HG03432 (cell line): Measurements from ENCODE around the gene MACC1.

ENCODE experiments used
- ATAC-seq: cut with Tn5 transposase; IDR thresholded peaks from one replicate; pipeline ENCODE4 v1.9.1; 2021; ENCODE audit warnings: mild to moderate bottlenecking, moderate library complexity; ENCODE audit not compliant: unreplicated experiment

MACC1 gene, protein sequence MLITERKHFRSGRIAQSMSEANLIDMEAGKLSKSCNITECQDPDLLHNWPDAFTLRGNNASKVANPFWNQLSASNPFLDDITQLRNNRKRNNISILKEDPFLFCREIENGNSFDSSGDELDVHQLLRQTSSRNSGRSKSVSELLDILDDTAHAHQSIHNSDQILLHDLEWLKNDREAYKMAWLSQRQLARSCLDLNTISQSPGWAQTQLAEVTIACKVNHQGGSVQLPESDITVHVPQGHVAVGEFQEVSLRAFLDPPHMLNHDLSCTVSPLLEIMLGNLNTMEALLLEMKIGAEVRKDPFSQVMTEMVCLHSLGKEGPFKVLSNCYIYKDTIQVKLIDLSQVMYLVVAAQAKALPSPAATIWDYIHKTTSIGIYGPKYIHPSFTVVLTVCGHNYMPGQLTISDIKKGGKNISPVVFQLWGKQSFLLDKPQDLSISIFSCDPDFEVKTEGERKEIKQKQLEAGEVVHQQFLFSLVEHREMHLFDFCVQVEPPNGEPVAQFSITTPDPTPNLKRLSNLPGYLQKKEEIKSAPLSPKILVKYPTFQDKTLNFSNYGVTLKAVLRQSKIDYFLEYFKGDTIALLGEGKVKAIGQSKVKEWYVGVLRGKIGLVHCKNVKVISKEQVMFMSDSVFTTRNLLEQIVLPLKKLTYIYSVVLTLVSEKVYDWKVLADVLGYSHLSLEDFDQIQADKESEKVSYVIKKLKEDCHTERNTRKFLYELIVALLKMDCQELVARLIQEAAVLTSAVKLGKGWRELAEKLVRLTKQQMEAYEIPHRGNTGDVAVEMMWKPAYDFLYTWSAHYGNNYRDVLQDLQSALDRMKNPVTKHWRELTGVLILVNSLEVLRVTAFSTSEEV

GRCh38 chr7:20217193-20217948 lies at the start of gene MACC1:
Gene MACC1, minus strand, starts transcription at chr7:20217384. Its CDS starts 55,522 bp downstream, at chr7:20161862.
- peak; percentile 56 for ATAC-seq

DNA sequence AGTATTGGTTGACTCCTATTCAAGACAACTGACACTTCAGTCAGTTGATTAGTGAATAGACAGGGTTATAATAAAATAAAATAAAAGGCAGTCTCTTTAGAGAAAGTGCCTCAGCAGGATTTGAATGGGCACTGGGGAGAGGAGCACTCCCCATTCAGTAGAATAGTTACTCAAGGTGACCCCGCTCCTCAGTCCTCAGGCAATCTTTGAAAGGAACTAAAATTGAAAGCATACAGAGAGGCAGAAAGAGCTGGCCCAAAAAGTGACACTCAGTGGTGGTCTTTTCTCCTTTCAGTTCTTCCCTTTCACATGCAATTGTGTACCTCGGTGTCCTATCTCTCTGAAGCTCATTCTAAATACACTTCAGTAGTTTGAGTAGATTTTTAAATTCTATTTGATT lies 47.4 kb upstream of the MACC1 start:
- ATAC-seq, result no peak

- no peak for ATAC-seq
Measured at GRCh38 chr7:20260223-20260622, 43.0 kb upstream of the MACC1 start.

DNA sequence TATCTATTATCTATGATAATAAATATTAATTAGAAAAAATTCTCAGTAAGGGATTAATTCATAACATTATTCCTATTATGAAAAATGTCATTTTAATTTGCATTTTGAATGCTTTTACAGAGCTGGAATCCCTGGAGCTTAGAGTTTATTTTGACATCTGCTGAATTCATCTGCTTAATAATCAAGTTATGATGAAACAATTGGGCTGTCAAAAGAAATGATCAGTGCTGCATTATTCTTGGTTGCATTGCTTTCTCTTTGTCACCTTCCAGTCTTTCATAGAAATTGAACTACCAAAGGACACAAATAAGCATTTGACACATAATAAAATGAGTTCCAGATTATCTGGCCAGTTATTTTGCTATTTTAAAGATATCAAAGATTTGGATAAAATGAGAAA lies 40.0 kb upstream of the MACC1 start:
- no peak for ATAC-seq

GRCh38 chr7:20249920-20250319 lies 32.7 kb upstream of the MACC1 start:
- no peak for ATAC-seq

DNA sequence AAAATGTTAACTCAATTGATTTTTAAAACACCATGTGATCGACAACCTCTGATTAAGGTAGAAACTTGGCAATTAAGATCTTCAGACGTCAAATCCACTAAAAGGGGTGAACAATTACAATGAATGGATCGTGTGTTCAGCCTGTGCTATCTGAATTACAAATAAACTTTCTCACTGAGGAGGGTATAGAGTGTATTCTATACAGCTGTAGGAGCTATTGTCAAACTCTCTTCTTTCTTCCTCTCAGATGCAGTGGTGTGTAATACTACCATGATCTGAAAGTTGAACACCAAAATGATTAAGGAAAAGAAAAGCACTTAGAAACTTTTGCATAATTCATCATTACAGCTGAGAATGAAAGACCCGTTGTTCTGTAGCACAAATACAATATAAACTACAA lies 32.2 kb upstream of the MACC1 start:
- no peak for ATAC-seq

DNA sequence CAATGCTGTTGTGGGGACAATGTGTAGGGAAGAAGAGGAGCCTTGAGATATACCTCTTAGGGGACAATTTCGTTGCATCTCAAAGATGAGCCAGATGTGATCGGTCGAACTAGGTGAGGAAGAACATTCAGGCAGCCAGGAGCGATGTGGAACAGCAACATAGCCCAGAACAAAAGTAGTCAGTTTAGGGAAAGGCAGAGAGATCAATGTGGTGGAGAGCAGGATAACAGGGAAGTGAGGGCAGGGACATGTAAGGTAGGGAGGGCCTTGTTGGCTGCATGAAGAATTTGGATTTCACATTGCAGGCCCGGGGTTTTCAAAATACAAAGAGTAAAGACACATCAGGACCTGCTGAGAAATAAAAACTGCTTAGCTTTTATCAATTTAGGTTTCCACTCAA lies 29.1 kb upstream of the MACC1 start:
- no peak for ATAC-seq

- no peak for ATAC-seq
Measured at GRCh38 chr7:20244334-20245120, 27.3 kb upstream of the MACC1 start.

GRCh38 chr7:20241911-20242261 lies 24.7 kb upstream of the MACC1 start:
- peak; percentile 43 for ATAC-seq

GRCh38 chr7:20241194-20241910 lies 24.2 kb upstream of the MACC1 start:
- no peak for ATAC-seq

GRCh38 chr7:20240080-20240926 lies 23.1 kb upstream of the MACC1 start:
- ATAC-seq, result peak; percentile 49

DNA sequence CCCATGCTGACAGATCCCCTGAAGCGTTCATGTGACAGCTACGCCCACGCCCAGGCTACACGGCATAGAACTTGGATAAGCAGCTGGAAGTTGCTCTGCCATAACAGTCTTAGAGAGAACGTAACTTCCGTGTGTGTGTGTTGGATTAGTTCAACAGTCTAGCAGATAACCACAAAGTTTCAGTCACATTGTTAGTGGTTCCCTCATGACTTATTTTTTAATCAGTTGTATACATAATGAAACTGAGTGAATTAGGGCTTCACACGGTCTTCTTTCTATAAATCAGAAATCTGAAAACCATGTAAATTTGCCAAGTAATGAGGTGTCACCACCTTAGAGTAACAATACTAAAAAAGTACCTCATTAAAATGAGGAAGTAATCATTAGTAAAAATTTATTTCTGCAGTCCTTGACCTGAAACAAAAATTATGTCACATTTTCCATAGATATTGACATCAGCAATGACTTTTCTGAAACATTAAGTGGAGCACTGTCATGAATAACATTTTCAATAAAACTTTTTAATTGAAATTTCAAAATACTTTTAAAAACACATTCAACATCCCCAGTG lies 21.7 kb upstream of the MACC1 start:
- peak; percentile 84 for ATAC-seq

DNA sequence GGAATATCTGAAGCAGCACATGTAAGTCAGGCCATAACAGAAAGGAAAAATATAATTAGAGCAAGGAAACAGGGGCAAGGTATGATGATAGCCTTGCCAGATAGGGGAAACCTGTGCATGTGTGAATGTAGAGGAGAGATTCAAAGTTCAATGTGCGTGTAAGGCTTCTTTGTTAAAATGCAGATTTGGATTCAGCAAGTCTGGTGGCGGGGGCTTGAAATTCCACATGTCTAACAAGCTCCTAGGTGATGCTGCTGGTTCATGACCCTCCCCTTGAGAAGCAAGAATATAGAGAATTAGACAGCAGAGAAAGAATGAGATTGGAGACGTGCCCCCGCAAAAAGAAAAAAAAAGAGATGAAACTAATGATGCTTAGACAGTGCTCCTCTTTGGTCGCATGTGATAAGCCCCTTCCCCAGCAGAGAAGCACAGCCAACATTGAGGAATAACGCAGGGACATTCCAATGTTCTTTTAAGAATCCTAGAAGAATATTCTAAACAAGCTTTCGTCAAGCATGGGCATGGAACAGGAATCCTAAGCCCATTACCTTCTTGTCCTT lies 21.1 kb upstream of the MACC1 start:
- no peak for ATAC-seq

DNA sequence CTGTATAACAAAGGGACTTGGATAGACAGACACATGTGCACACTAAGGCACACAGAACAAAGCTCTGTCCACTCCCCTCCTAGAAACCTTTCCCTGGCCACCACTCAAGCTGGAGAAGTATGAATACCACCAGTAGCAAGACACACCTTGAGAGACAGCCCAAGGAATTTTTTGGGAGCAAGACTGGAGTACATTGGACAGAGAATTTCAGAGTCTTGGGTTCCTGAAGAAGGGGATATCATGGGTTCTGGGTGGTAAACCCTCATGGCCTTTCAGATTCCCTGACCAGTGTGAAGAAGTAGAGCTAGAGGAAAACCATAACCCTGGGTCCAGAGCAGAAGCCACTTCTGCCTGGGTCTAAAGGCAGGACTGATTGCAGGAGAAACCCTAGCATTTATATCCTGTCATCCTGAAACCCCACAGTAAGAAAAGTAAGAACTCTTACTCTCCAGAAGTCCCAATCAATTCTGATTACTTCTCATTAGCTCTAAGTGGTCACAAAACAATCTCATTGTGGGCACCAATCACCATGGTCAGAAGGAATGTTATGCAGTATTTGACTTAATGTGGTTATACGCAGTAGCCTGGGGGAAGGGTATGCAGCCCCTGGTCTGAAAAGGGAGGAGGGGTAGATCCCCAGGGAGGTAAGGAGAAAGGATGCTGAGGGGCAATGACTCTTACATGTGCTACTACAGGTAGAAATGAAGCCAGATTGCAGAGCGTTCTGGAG lies 20.4 kb upstream of the MACC1 start:
- ATAC-seq, result no peak

DNA sequence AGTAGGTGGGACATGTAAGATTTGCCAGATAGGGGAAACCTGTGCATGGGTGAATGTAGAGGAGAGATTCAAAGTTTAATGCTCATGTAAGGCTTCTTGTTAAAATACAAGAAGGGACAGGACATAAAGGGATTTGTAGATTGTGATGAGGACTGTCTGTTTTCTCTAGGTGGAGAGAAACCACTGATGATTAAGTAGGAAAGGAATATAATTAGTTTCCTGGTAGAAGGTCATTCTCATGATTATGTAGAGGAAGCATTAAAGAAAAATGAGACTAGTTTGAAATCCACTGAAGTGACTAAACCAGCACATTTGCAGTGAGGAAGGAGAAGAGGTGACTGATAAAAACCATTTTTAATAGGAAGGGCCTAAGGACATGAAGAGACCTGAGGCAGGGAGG lies 19.6 kb upstream of the MACC1 start:
- no peak for ATAC-seq

DNA sequence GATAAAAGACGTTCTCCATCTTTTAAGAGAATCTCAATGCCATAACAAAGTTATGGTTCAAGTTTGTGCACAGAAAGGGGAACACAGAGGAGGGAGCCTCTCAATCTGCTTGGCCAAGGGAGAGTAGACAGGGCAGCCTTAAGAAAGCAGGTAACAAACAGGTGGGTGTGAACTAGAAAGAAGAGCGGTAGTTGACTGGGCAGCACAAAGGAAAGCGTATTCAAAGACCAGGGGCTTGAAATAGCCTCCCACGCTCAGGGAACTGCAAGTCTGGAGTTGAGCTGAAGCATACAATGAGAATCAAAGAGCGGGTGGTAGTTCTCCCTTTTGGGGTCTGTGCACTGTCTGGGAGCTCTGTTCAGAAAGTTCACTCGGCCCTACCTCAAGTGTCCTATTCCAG lies 18.9 kb upstream of the MACC1 start:
- ATAC-seq, result no peak

GRCh38 chr7:20235288-20235687 lies 18.1 kb upstream of the MACC1 start:
- ATAC-seq, result no peak

DNA sequence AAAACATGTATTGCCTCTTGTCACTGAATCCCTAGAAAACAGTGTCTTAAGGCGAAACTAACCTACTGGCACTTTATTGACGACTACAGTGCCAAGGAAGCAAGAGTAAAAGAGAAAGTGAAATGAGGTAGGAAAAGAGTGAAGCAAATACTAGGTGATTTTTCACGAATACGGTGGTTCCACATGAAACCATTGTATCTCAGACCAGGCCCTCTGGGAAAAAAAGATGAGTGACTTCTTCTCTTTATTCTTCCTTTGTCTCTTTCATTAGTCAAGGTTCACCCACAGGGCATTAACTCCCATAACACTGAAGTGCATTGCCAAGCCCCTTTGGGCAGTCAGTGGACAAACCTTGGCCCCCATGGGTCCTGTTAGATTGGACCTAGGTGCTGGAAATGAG lies 16.2 kb upstream of the MACC1 start:
- ATAC-seq, result peak; percentile 50
